KOPT-K1 (cell line): Measurements from ENCODE around the gene LTB.

Experiments used
- H3K27ac ChIP-seq: fragments of 200-600 bp; sonication (generic); 2 replicates; pipeline ENCODE4 v1.5.1; 2016; ENCODE audit warnings: antibody characterized with exemption, mild to moderate bottlenecking, low read depth, low read length; ENCODE audit not compliant: poor library complexity, severe bottlenecking
- H3K36me3 ChIP-seq: fragments of 200-600 bp; sonication (generic); 2 replicates; pipeline ENCODE4 v1.5.1; 2017; ENCODE audit warnings: antibody characterized with exemption, mild to moderate bottlenecking, low read length, moderate library complexity; ENCODE audit not compliant: insufficient read depth
- H3K9me3 ChIP-seq: fragments of 200-600 bp; sonication (generic); 2 replicates; pipeline ENCODE4 v1.5.1; 2017; ENCODE audit warnings: antibody characterized with exemption, low read length, mild to moderate bottlenecking; ENCODE audit not compliant: insufficient read depth, poor library complexity, severe bottlenecking

The LTB gene, protein sequence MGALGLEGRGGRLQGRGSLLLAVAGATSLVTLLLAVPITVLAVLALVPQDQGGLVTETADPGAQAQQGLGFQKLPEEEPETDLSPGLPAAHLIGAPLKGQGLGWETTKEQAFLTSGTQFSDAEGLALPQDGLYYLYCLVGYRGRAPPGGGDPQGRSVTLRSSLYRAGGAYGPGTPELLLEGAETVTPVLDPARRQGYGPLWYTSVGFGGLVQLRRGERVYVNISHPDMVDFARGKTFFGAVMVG

DNA sequence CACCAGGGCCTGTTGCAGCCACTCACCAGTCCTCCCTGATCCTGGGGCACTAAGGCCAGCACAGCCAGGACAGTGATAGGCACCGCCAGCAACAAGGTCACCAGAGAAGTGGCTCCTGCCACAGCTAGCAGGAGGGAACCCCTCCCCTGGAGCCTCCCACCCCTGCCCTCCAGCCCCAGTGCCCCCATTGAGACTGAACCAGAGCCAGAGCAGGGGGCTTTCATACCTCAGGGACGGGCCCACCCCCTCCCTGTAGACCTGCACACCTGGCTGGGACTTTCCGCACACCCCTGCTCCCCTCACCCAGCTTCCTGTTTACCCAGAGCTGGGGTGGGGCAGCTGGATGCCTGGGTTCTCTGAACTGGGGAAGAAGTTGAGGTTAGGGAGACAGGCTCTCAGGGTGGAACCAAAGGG, at the start of gene LTB:
TSS of gene LTB (minus strand) at position 195 of the 414 bp plus-strand sequence. CDS start at position 188, 7 bp downstream.
- Histone ChIP-seq H3K9me3 (no peaks in the 10 kb centered on the region), H3K36me3 (peaks cover 18% of the 10 kb centered on the region; the same call in 1 of the 2 replicates), H3K27ac (peak within 1 kb of the TSS; percentile 93)

DNA sequence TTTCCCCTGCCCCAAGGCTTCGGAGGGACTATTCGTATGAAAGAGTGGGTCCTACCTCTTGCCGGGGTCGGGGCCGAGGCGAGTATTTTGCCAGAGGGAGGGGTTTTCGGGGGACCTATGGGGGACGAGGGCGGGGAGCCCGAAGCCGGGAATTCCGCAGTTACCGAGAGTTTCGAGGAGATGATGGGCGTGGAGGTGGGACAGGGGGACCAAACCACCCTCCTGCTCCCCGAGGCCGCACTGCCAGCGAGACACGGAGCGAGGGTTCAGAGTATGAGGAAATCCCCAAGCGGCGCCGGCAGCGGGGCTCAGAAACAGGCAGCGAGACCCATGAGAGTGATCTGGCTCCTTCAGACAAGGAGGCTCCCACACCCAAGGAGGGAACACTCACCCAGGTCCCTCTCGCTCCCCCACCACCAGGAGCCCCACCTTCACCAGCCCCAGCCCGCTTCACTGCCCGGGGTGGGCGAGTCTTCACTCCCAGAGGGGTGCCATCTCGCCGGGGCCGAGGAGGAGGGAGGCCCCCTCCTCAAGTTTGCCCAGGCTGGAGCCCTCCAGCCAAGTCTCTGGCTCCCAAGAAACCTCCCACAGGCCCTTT, 49.6 kb upstream of the LTB start:
- Histone ChIP-seq H3K36me3 (peaks cover 100% of the 10 kb centered on the region), H3K9me3 (no peaks in the 10 kb centered on the region), H3K27ac (no peak overlapping the region)

GRCh38 chr6:31631209-31631608, 49.0 kb upstream of the LTB start:
- Histone ChIP-seq H3K36me3 (peaks cover 100% of the 10 kb centered on the region), H3K27ac (no peak overlapping the region), H3K9me3 (no peaks in the 10 kb centered on the region)

- Histone ChIP-seq H3K36me3 (peaks cover 100% of the 10 kb centered on the region), H3K27ac (no peak overlapping the region), H3K9me3 (no peaks in the 10 kb centered on the region)
Measured at GRCh38 chr6:31630177-31630934, 48.1 kb upstream of the LTB start.

GRCh38 chr6:31629014-31629413, 46.8 kb upstream of the LTB start:
- Histone ChIP-seq H3K36me3 (peaks cover 100% of the 10 kb centered on the region), H3K27ac (no peak overlapping the region), H3K9me3 (no peaks in the 10 kb centered on the region)

GRCh38 chr6:31627690-31628287, 45.6 kb upstream of the LTB start:
- Histone ChIP-seq H3K9me3 (no peaks in the 10 kb centered on the region), H3K36me3 (peaks cover 100% of the 10 kb centered on the region), H3K27ac (no peak overlapping the region)

GRCh38 chr6:31626952-31627351, 44.7 kb upstream of the LTB start:
- H3K9me3 ChIP-seq: no peaks in the 10 kb centered on the region
- no peak overlapping the region for H3K27ac ChIP-seq
- peaks cover 100% of the 10 kb centered on the region for H3K36me3 ChIP-seq

- Histone ChIP-seq H3K36me3 (peaks cover 76% of the 10 kb centered on the region), H3K27ac (no peak overlapping the region), H3K9me3 (no peaks in the 10 kb centered on the region)
Measured at GRCh38 chr6:31624070-31624469, 41.8 kb upstream of the LTB start.

GRCh38 chr6:31622684-31623091, 40.5 kb upstream of the LTB start:
- Histone ChIP-seq H3K36me3 (peaks cover 62% of the 10 kb centered on the region), H3K9me3 (no peaks in the 10 kb centered on the region), H3K27ac (peak overlapping the region; percentile 99)

DNA sequence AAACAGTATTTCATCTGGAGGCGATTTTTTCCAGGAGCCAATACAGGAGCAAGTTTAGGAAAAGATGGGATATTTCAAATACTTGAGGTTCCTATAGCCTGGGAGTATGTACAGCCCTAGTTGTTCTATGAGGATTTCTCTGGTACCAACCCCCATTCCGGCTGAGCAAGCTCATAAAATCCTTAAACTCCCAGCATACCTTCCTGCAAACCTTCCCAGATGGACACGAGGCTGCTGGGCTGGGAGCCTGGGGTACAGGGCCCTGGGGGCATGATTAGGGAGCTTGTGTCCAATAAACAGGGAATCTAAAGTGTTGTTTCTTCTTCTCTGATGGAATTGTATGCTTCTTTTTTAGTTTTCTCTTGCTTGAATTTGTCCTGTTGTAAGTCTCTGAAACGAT, 39.8 kb upstream of the LTB start:
- Histone ChIP-seq H3K36me3 (peaks cover 58% of the 10 kb centered on the region), H3K27ac (peak overlapping the region; percentile 99), H3K9me3 (no peaks in the 10 kb centered on the region)

GRCh38 chr6:31621320-31621939, 39.2 kb upstream of the LTB start:
- H3K36me3 ChIP-seq: peaks cover 57% of the 10 kb centered on the region
- H3K27ac ChIP-seq: peak overlapping the region; percentile 99
- H3K9me3 ChIP-seq: no peaks in the 10 kb centered on the region

DNA sequence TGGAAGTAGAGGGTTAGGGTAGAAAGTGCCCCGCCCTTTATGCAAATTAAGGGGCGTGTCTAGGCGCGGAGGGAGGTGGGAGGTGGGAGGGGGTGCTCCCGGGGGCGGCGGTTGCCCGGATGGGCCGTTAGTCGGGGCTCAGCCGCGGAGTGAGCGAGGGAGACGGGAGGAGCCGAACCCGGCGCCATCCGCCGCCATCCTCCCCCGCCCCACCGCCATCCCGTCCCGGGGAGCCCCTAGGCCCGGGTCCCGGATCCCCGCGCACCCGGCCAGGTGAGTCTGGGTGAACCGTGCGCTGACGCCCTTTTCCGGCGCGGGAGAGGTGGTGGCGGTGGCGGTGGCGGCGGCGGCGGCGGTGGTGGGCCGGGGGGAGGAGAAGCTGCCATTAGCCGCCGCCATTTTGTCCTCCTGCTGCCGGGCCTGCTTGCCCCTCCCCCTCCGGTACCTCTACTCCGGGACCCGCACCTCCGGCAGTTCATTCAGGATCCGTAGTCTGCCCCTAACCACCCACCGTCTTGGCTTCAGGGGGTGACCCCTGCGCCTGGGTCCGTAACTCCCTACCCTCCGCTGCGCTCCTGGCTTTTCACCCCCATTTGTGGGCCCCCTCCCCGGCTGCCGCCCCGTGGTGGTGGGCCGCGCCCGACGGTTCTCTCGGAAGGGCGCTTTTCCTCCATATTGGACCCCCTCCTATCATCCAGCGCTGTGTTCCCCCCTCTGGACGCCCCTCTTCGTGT, 38.5 kb upstream of the LTB start, which contains the start of gene PRRC2A:
TSS of gene PRRC2A (plus strand) at position 130 of the 734 bp plus-strand sequence. CDS start 2,075 bp downstream, outside the sequence.
- no peaks in the 10 kb centered on the region for H3K9me3 ChIP-seq
- H3K27ac ChIP-seq: peak within 1 kb of the TSS; percentile 99
- peaks cover 50% of the 10 kb centered on the region for H3K36me3 ChIP-seq

- Histone ChIP-seq H3K27ac (peak overlapping the region; percentile 99), H3K9me3 (no peaks in the 10 kb centered on the region), H3K36me3 (peaks cover 43% of the 10 kb centered on the region)
Measured at GRCh38 chr6:31619805-31620585, 37.8 kb upstream of the LTB start.
